Epithelial cell of alveolus of lung (primary cell): Measurements from ENCODE around the gene IFNA10. TPM values are rescaled to one million over a fixed set of nuclear protein-coding genes. Genes with fewer than 3 reads are reported as not detected.

Source experiments
- total RNA-seq: library from RNA; depleted of rRNA; stranded (reverse); fragments of >200 nt; gene quantifications from 2 replicates; pipeline ENCODE4 v1.2.1, GENCODE V29; 2015

The IFNA10 gene
- not detected in 2 replicates for total RNA-seq

GRCh38 chr9:21207043-21207442, at the start of gene IFNA10:
IFNA10 (minus strand) TSS chr9:21207143; CDS start chr9:21207097, 46 bp downstream.

GRCh38 chr9:21239911-21240310, 33.0 kb upstream of the IFNA10 start, which contains the start of gene IFNA14:
IFNA14 (minus strand) TSS chr9:21240005; CDS start chr9:21239935, 70 bp downstream.

GRCh38 chr9:21228122-21228521, 21.2 kb upstream of the IFNA10 start, which contains the start of gene IFNA17:
IFNA17 (minus strand) TSS chr9:21228222; CDS start chr9:21228173, 49 bp downstream.

GRCh38 chr9:21217211-21217610, 10.3 kb upstream of the IFNA10 start, which contains the start of gene IFNA16:
IFNA16 (minus strand) TSS chr9:21217311; CDS start chr9:21217305, 6 bp downstream.

GRCh38 chr9:21202105-21202504, 4.8 kb downstream of the IFNA10 start, which contains the start of gene IFNA7:
IFNA7 (minus strand) TSS chr9:21202205; CDS start chr9:21202165, 40 bp downstream.

GRCh38 chr9:21187487-21187886, 19.5 kb downstream of the IFNA10 start, which contains the start of gene IFNA4:
IFNA4 (minus strand) TSS chr9:21187587; CDS start chr9:21187531, 56 bp downstream.

GRCh38 chr9:21166560-21166959, 40.4 kb downstream of the IFNA10 start, which contains the start of gene IFNA21:
IFNA21 (minus strand) TSS chr9:21166660; CDS start chr9:21166612, 48 bp downstream.

Other genes with a start within 250 kb of the IFNA10 start
- 3.7 and 5.3 TPM in 2 replicates for gene HACD4, start 175.5 kb downstream of the IFNA10 start, total RNA-seq
- gene IFNB1, start 129.2 kb downstream of the IFNA10 start, total RNA-seq: not detected in 2 replicates
- not detected in 2 replicates for gene IFNW1, start 65.3 kb downstream of the IFNA10 start, total RNA-seq
- not detected in 2 replicates for gene IFNA21, start 40.5 kb downstream of the IFNA10 start, total RNA-seq
- not detected in 2 replicates for gene IFNA4, start 19.6 kb downstream of the IFNA10 start, total RNA-seq
- not detected in 2 replicates for gene IFNA7, start 4.9 kb downstream of the IFNA10 start, total RNA-seq
- not detected in 2 replicates for gene IFNA16, start 10.2 kb upstream of the IFNA10 start, total RNA-seq
- gene IFNA17, start 21.1 kb upstream of the IFNA10 start, total RNA-seq: not detected in 2 replicates
- gene IFNA14, start 32.9 kb upstream of the IFNA10 start, total RNA-seq: not detected in 2 replicates
- gene IFNA5, start 98.2 kb upstream of the IFNA10 start, total RNA-seq: not detected in 2 replicates
- 25.2 and 30.0 TPM in 2 replicates for gene KLHL9, start 128.3 kb upstream of the IFNA10 start, total RNA-seq
- gene IFNA6, start 143.7 kb upstream of the IFNA10 start, total RNA-seq: not detected in 2 replicates
- gene IFNA13, start 160.9 kb upstream of the IFNA10 start, total RNA-seq: not detected in 2 replicates
- gene IFNA2, start 178.3 kb upstream of the IFNA10 start, total RNA-seq: not detected in 2 replicates
- gene IFNA8, start 202.0 kb upstream of the IFNA10 start, total RNA-seq: not detected in 2 replicates
- not detected in 2 replicates for gene IFNA1, start 233.3 kb upstream of the IFNA10 start, total RNA-seq